VCaP (cell line): Measurements from ENCODE around the gene GPR65.

Source experiments
- H3K27ac ChIP-seq: fragments of 450-650 bp; 2 replicates; pipeline ENCODE4 v1.5.1; 2017
- CTCF ChIP-seq: fragments of 450-650 bp; conservative IDR thresholded peaks from 2 replicates; pipeline ENCODE4 v1.5.1; 2017; ENCODE audit warnings: mild to moderate bottlenecking, moderate library complexity

Gene GPR65

DNA sequence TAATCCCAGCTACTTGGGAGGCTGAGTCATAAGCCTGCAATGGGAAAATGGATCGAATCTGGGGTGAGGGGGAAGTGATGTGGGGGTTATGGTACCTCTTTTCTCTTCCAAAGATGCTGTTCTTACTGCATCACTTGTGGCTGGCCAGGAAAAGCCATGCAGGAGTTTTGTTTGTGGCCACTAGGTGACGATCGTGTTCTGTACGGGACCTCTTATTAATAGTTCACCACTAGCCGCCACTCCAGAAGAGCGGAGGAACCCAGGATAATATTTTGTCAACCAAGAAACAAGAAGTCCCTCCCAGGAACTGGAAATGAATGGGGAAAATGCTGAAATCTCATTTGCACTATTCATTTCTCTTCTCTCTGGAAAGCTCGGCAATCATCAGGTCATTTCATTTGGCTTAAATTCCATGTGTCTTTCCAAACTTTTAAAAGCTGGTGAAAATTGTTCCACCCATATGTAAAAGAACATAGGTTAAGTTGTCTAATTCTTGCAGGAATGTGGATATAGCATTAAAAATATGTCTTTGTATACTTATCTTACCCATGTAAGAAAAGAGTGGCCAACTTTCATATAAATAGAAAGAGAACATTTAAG lies 8.9 kb downstream of the GPR65 start:
- H3K27ac ChIP-seq = no peak overlapping the region
- TF ChIP-seq CTCF = peak; percentile 100

DNA sequence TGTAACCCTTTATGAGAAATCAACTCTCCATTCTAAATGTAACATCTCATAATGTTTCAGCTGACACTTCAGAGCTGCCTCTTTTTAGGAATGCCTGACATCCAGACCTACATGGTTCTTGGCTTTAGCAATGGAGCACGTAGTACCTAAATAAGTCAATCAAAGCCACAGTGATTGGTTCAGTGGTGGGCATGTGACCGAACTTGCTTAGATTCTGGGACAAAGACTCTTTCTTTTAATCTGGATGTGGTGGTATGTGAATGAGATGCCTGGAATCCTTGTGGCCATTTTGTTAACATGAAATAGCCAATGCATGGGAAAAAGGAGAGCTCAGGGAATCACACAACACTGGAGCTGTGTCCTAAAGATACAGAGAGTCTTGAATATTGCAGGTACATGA lies 11.8 kb downstream of the GPR65 start:
- H3K27ac ChIP-seq = no peak overlapping the region
- no peak for TF ChIP-seq CTCF

DNA sequence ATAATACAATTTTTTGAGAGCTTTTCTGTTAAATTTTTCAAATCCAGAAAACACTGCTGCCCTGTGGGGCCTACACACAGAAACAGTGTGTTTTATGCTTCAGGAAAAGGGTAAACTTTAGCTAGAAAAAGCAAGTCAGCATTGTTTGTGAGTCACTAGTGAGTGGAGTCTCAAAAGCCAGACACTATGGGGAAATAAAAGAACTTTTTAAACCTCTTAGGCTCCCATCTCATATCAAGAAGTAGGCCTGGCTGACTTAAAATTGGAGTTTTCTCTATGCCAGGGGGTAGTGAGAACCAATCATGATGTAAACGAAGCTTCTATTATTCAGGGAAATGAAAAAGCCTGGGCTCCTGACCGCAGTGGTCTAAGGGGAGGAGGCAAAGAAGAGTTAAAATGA lies 12.6 kb downstream of the GPR65 start:
- no peak for TF ChIP-seq CTCF
- H3K27ac ChIP-seq = no peak overlapping the region

DNA sequence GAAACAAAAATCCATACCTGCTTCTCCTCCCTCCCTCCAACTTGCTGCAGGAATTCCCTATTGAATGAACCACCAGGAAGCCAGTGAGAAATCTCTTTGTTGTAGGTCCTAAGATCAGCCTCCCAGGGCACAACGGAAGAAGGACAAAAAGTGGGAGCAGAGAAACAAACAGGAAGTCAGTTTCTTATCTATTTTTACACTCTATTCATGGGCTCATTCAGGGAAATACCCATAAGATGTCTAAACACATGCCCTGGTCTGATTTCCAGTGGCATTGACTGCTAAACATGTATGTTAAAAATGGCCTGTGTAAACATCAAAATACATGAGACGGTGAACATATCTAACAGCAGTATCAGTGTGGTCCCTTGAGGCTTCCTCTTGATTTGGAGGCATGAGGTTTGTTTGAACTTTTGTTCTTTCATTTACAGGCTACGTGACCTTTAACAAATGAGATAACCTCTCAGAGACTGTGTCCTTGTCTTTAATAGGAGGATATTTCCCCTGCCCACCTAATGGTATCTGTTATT lies 18.8 kb downstream of the GPR65 start:
- peak overlapping the region; percentile 98 for H3K27ac ChIP-seq
- no peak for TF ChIP-seq CTCF

DNA sequence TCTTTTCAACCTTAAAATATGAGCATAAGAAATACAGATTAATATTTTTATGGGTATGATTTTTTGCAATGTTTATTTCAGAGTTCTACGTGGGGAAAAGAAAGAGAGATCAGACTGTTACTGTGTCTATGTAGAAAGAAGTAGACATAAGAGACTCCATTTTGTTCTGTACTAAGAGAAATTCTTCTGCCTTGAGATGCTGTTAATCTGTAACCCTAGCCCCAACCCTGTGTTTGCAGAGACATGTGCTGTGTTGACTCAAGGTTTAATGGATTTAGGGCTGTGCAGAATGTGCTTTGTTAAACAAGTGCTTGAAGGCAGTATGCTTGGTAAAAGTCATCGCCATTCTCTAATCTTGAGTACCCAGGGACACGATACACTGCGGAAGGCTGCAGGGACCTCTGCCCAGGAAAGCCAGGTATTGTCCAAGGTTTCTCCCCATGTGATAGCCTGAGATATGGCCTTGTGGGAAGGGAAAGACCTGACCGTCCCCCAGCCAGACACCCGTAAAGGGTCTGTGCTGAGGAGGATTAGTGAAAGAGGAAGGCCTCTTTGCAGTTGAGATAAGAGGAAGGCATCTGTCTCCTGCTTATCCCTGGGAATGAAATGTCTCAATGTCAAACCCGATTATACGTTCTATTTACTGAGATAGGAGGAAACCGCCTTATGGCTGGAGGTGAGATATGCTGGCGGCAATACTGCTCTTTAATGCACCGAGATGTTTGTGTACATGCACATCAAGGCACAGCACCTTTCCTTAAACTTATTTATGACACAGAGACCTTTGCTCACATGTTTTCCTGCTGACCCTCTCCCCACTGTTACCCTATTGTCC lies 19.5 kb downstream of the GPR65 start:
- peak overlapping the region; percentile 98 for H3K27ac ChIP-seq

- TF ChIP-seq CTCF = no peak
- H3K27ac ChIP-seq = peak overlapping the region; percentile 98
Measured at GRCh38 chr14:88025313-88025712, 20.4 kb downstream of the GPR65 start.

DNA sequence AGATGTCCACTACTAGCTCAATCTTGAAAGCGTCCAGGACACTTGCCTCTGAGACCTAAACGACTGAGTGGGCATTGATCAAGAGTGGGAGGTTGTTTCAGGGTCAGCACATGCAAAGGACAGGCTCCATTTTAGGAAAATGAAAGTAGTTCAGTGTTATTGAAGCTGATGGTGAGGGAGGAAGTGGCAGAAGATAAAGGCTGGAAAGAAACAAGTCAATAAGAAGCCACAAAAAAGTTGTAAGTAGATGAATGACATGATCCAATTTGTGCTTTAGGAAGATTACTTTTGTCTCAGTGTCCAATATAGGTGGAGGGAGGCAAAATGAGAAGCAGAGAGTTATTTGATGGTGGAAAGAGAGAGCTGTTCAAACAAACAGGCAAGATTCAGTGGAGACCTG lies 22.0 kb downstream of the GPR65 start:
- TF ChIP-seq CTCF = no peak
- peak overlapping the region; percentile 98; the same call in 1 of the 2 replicates for H3K27ac ChIP-seq

- no peak overlapping the region for H3K27ac ChIP-seq
- no peak for TF ChIP-seq CTCF
Measured at GRCh38 chr14:88029500-88029899, 24.6 kb downstream of the GPR65 start.
